ENCODE results near the gene RGS10.

The RGS10 gene

GRCh38 chr10:119526621-119527592, 15.6 kb downstream of the RGS10 start:
- peak; percentile 43; the same call in 1 of the 2 replicates for TF ChIP-seq CTCF (IDR thresholded peaks at IDR 0.05; ENCODE audit: borderline replicate concordance, insufficient read depth, low read depth, low read length)
- no peak overlapping the region for H3K4me3 ChIP-seq (ENCODE audit: low read depth, low read length)

GRCh38 chr10:119526149-119526548, 16.4 kb downstream of the RGS10 start:
- no peak for TF ChIP-seq CTCF (IDR thresholded peaks at IDR 0.05; ENCODE audit: borderline replicate concordance, insufficient read depth, low read depth, low read length)
- H3K4me3 ChIP-seq (ENCODE audit: low read depth, low read length) = no peak overlapping the region

GRCh38 chr10:119525116-119525515, 17.4 kb downstream of the RGS10 start:
- TF ChIP-seq CTCF (IDR thresholded peaks at IDR 0.05; ENCODE audit: borderline replicate concordance, insufficient read depth, low read depth, low read length) = no peak
- H3K4me3 ChIP-seq (ENCODE audit: low read depth, low read length) = no peak overlapping the region

GRCh38 chr10:119524720-119525070, 17.8 kb downstream of the RGS10 start:
- no peak for TF ChIP-seq CTCF (IDR thresholded peaks at IDR 0.05; ENCODE audit: borderline replicate concordance, insufficient read depth, low read depth, low read length)
- H3K4me3 ChIP-seq (ENCODE audit: low read depth, low read length) = no peak overlapping the region

GRCh38 chr10:119523895-119524719, 18.4 kb downstream of the RGS10 start:
- H3K4me3 ChIP-seq (ENCODE audit: low read depth, low read length) = no peak overlapping the region
- no peak for TF ChIP-seq CTCF (IDR thresholded peaks at IDR 0.05; ENCODE audit: borderline replicate concordance, insufficient read depth, low read depth, low read length)

- no peak overlapping the region for H3K4me3 ChIP-seq (ENCODE audit: low read depth, low read length)
- TF ChIP-seq CTCF (IDR thresholded peaks at IDR 0.05; ENCODE audit: borderline replicate concordance, insufficient read depth, low read depth, low read length) = no peak
Measured at GRCh38 chr10:119522747-119523426, 19.6 kb downstream of the RGS10 start.
